Measurements from ENCODE around the gene CPSF4.

The CPSF4 gene

GRCh38 chr7:99402854-99403253 is 35.9 kb upstream of the CPSF4 start:
- Histone ChIP-seq H3K79me2 (ENCODE audit: insufficient read depth, low read length) (peaks cover 39% of the 10 kb centered on the region), H3K9me2 (replicated peaks; ENCODE audit: insufficient read depth, low read length) (no peaks in the 10 kb centered on the region), H3K27ac (ENCODE audit: low read depth, low read length) (no peak overlapping the region), H4K20me1 (ENCODE audit: low read depth, low read length) (no peaks in the 10 kb centered on the region; the same call in 1 of the 2 replicates), H2AFZ (ENCODE audit: low read depth, low read length, severe bottlenecking) (no peak overlapping the region), H3K9me3 (ENCODE audit: insufficient read depth, low read length) (no peaks in the 10 kb centered on the region), H3K9ac (ENCODE audit: low read length) (no peak overlapping the region), H3K27me3 (ENCODE audit: low read length) (no peaks in the 10 kb centered on the region), H3K4me3 (ENCODE audit: insufficient read depth, low read length, poor library complexity, severe bottlenecking) (no peak overlapping the region), H3F3A (ENCODE audit: insufficient read depth) (peaks cover 15% of the 10 kb centered on the region), H3K36me3 (ENCODE audit: low read length) (peaks cover 3% of the 10 kb centered on the region; the same call in 1 of the 2 replicates), H3K4me2 (ENCODE audit: low read depth, low read length, poor library complexity, severe bottlenecking) (no peak overlapping the region)
- no peak for TF ChIP-seq CTCF (IDR thresholded peaks at IDR 0.05; ENCODE audit: insufficient read depth, low read length, poor library complexity, severe bottlenecking)
- no peak for TF ChIP-seq EZH2phosphoT487 (conservative IDR thresholded peaks at IDR 0.05; ENCODE audit: low read length)

- Histone ChIP-seq H3K4me3 (ENCODE audit: insufficient read depth, low read length, poor library complexity, severe bottlenecking) (no peak overlapping the region), H3K9me3 (ENCODE audit: insufficient read depth, low read length) (no peaks in the 10 kb centered on the region), H4K20me1 (ENCODE audit: low read depth, low read length) (no peaks in the 10 kb centered on the region; the same call in 1 of the 2 replicates), H3K9me2 (replicated peaks; ENCODE audit: insufficient read depth, low read length) (no peaks in the 10 kb centered on the region), H3K36me3 (ENCODE audit: low read length) (peaks cover 3% of the 10 kb centered on the region; the same call in 1 of the 2 replicates), H3K27ac (ENCODE audit: low read depth, low read length) (no peak overlapping the region), H3K9ac (ENCODE audit: low read length) (no peak overlapping the region), H3K79me2 (ENCODE audit: insufficient read depth, low read length) (peaks cover 47% of the 10 kb centered on the region), H3K27me3 (ENCODE audit: low read length) (no peaks in the 10 kb centered on the region), H2AFZ (ENCODE audit: low read depth, low read length, severe bottlenecking) (no peak overlapping the region), H3F3A (ENCODE audit: insufficient read depth) (peaks cover 9% of the 10 kb centered on the region), H3K4me2 (ENCODE audit: low read depth, low read length, poor library complexity, severe bottlenecking) (no peak overlapping the region)
- no peak for TF ChIP-seq EZH2phosphoT487 (conservative IDR thresholded peaks at IDR 0.05; ENCODE audit: low read length)
- no peak for TF ChIP-seq CTCF (IDR thresholded peaks at IDR 0.05; ENCODE audit: insufficient read depth, low read length, poor library complexity, severe bottlenecking)
Observed at GRCh38 chr7:99403764-99404163, 35.0 kb upstream of the CPSF4 start.

GRCh38 chr7:99404235-99404976 is 34.3 kb upstream of the CPSF4 start:
- Histone ChIP-seq H3K9me2 (replicated peaks; ENCODE audit: insufficient read depth, low read length) (no peaks in the 10 kb centered on the region), H3K9ac (ENCODE audit: low read length) (no peak overlapping the region), H3K4me2 (ENCODE audit: low read depth, low read length, poor library complexity, severe bottlenecking) (no peak overlapping the region), H4K20me1 (ENCODE audit: low read depth, low read length) (no peaks in the 10 kb centered on the region; the same call in 1 of the 2 replicates), H3K79me2 (ENCODE audit: insufficient read depth, low read length) (peaks cover 54% of the 10 kb centered on the region), H3K27ac (ENCODE audit: low read depth, low read length) (no peak overlapping the region), H3K9me3 (ENCODE audit: insufficient read depth, low read length) (no peaks in the 10 kb centered on the region), H3K4me3 (ENCODE audit: insufficient read depth, low read length, poor library complexity, severe bottlenecking) (no peak overlapping the region), H3F3A (ENCODE audit: insufficient read depth) (peaks cover 6% of the 10 kb centered on the region), H3K27me3 (ENCODE audit: low read length) (no peaks in the 10 kb centered on the region), H2AFZ (ENCODE audit: low read depth, low read length, severe bottlenecking) (no peak overlapping the region), H3K36me3 (ENCODE audit: low read length) (peaks cover 3% of the 10 kb centered on the region; the same call in 1 of the 2 replicates)
- TF ChIP-seq EZH2phosphoT487 (conservative IDR thresholded peaks at IDR 0.05; ENCODE audit: low read length) (no peak), CTCF (IDR thresholded peaks at IDR 0.05; ENCODE audit: insufficient read depth, low read length, poor library complexity, severe bottlenecking) (no peak)
